Activated naive CD8-positive, alpha-beta T cell treated with anti-CD3 and anti-CD28 coated beads, Interleukin-2, amount 10 ng/mL, durations not matched to agents 7 days and 5 days (primary cell): Measurements from ENCODE around the gene DNAJC16. TPM values are rescaled to one million over a fixed set of nuclear protein-coding genes. Genes with fewer than 3 reads are reported as not detected.
"Not testable (repeated sequence)": the region's sequence is repeated elsewhere in the genome, so short reads cannot be mapped to it uniquely, and the experiment has no call there.

Experiments used
- ATAC-seq: fragments of 150-1000 bp; cut with Tn5 transposase; one replicate; pipeline ENCODE4 v1.10.0; 2021; ENCODE audit warnings: low read depth, moderate library complexity
- POLR2A ChIA-PET: fragments of 350-600 bp; sonication (Branson Sonifier 250); formaldehyde crosslinking; loops from one replicate; lab custom pipeline; 2021; ENCODE audit warnings: antibody characterized with exemption; lab: Charles Lee
- DNase-seq: peaks from one replicate; pipeline ENCODE4 v3.0.0; 2021
- H3K27ac Mint-ChIP-seq: one replicate; pipeline ENCODE4 v1.8.0; 2022; ENCODE audit warnings: mild to moderate bottlenecking, mixed read lengths
- H3K27me3 Mint-ChIP-seq: one replicate; pipeline ENCODE4 v1.8.0; 2022; ENCODE audit warnings: mild to moderate bottlenecking, moderate library complexity, mixed read lengths
- H3K36me3 Mint-ChIP-seq: one replicate; pipeline ENCODE4 v1.8.0; 2021; ENCODE audit warnings: mild to moderate bottlenecking, mixed read lengths
- H3K4me1 Mint-ChIP-seq: one replicate; pipeline ENCODE4 v1.8.0; 2021; ENCODE audit warnings: mixed read lengths
- H3K4me3 Mint-ChIP-seq: one replicate; pipeline ENCODE4 v1.8.0; 2022; ENCODE audit warnings: mild to moderate bottlenecking, moderate library complexity, mixed read lengths
- H3K9me3 Mint-ChIP-seq: one replicate; pipeline ENCODE4 v1.8.0; 2021; ENCODE audit warnings: mixed read lengths
- total RNA-seq, 2 experiments: library from RNA; stranded (reverse); gene quantifications; one replicate each; pipeline ENCODE4 v1.2.3, GENCODE V29; 2021

The DNAJC16 gene
- total RNA-seq: 10 to 100 TPM; 15.7 to 18.9 TPM

DNA sequence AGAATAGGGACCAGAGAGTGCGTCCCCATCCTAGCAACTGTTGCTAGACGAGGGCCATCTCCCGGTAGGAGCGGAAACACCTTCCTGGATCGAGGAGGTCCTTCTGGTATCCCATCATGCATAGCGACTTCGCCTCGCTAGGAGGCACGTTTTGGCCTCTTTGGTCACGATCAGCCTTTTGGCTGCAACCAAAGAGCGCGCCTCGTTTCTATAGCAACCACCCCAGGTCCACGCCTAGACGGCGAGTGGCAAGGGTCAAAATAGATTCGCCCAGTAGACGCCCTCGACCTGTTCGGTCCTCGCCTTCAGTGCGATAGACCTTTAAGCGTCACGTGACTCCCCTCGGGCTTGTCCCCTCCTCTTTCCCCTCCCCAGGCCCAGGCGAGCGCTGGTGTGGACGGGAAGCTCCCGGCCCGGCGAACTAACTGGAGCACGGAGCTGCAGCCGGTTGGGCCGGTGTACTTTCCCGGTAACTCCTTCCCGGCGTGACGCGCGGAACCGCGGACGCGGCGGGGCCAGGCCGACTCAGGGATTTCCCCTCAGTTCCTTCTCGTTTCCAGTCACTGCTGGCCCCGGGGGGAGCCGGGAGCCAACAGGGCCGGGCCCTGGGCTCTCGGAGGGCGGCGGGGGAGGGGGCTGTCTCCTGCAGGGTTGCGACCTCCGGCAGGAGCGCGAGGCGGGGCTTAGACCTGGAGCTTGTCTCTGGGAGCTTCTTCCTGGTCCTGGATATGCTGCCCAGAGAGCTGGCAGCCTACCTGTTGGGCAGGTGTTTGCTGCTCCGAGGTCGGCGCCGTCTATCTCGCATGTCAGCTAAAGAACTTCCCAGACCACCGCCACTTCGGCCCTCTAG lies at the start of gene DNAJC16:
TSS of gene DNAJC16 (plus strand) at position 359 of the 850 bp plus-strand sequence. CDS start 2,258 bp downstream, outside the sequence.
- Mint-ChIP-seq H3K4me1 (peaks cover 38% of the 10 kb centered on the region), H3K27me3 (no peaks in the 10 kb centered on the region)
- ATAC-seq: peak; percentile 65

DNA sequence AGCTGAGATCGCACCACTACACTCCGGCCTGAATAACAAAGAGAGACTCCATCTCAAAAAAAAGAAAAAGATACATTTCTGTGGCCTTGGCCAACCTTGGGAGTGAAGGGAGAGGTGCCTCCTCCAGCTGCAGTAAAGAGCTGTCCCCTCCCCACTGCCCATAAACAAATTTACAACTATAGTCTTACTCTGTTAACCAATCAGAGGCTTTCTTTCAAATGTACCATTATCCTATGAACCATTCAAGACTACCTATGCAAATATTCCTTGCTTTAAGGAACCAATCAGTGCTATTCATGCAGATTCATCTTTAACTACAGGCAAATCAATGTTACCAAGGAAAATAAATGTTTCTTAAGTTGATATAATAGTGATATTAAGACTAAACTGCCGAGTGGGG lies 49.7 kb upstream of the DNAJC16 start:
- H3K27ac Mint-ChIP-seq: no peak overlapping the region
- H3K36me3 Mint-ChIP-seq: no peaks in the 10 kb centered on the region
- no peak overlapping the region for H3K4me3 Mint-ChIP-seq
- no peaks in the 10 kb centered on the region for H3K4me1 Mint-ChIP-seq
- DNase-seq (no peak), ATAC-seq (no peak)
- H3K27me3 Mint-ChIP-seq: no peaks in the 10 kb centered on the region
- no peaks in the 10 kb centered on the region for H3K9me3 Mint-ChIP-seq
- POLR2A ChIA-PET: no interaction called here

More for the DNA sequence above, at the start of gene DNAJC16:
- peak within 1 kb of the TSS; percentile 100 for H3K27ac Mint-ChIP-seq
- H3K4me3 Mint-ChIP-seq: peak within 1 kb of the TSS; percentile 93
- H3K36me3 Mint-ChIP-seq: peaks cover 1% of the 10 kb centered on the region
- POLR2A ChIA-PET: interaction anchor here (0.6 to 3.2 kb wide), 7 partner anchors 13 to 307 kb away, joined by 3 to 13 read pairs (median 3); partner anchors contain the start of gene DDI2
- H3K9me3 Mint-ChIP-seq: no peaks in the 10 kb centered on the region
- peak; percentile 93 for DNase-seq

GRCh38 chr1:15477646-15478212 lies 48.9 kb upstream of the DNAJC16 start:
- H3K9me3 Mint-ChIP-seq: no peaks in the 10 kb centered on the region
- no peak for ATAC-seq
- DNase-seq: no peak
- no peak overlapping the region for H3K27ac Mint-ChIP-seq
- H3K4me1 Mint-ChIP-seq: no peaks in the 10 kb centered on the region
- no peaks in the 10 kb centered on the region for H3K36me3 Mint-ChIP-seq
- no peak overlapping the region for H3K4me3 Mint-ChIP-seq
- H3K27me3 Mint-ChIP-seq: no peaks in the 10 kb centered on the region
- POLR2A ChIA-PET: no interaction called here

DNA sequence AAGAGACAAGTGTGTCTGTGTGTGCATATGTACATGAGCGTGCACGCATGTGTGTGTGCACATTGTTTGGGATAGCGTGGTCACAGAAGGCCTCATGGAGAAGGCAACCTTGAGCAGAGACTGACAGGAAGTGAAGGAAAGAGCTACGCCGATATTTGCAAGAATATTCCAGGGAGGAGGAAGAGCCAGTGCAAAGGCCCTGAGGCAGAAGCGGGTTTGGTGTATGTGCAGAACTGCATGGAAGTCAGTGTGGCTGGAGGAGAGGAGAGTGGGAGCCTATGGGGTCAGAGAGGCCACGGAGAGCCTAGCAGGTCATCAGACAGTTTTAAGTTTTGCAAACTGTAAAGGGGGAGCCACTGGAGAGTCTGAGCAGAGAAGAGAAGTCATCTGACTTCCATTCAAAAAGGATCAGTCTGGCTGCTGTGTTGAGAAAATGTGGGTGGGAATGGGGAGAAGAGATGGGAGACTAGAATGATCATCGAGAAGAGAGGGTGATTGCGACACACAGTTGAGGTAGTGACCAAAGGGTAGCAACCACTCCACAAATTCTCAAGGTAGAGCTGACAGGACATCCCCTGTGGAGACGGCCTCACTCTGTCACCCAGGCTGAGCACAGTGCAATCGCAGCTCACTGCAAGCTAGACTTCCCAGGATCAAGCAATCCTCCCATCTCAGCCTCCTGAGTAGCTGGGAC lies 46.8 kb upstream of the DNAJC16 start:
- POLR2A ChIA-PET: no interaction called here
- no peaks in the 10 kb centered on the region for H3K4me1 Mint-ChIP-seq
- H3K36me3 Mint-ChIP-seq: no peaks in the 10 kb centered on the region
- no peaks in the 10 kb centered on the region for H3K27me3 Mint-ChIP-seq
- no peak overlapping the region for H3K27ac Mint-ChIP-seq
- ATAC-seq (no peak), DNase-seq (no peak)
- H3K4me3 Mint-ChIP-seq: no peak overlapping the region
- no peaks in the 10 kb centered on the region for H3K9me3 Mint-ChIP-seq

DNA sequence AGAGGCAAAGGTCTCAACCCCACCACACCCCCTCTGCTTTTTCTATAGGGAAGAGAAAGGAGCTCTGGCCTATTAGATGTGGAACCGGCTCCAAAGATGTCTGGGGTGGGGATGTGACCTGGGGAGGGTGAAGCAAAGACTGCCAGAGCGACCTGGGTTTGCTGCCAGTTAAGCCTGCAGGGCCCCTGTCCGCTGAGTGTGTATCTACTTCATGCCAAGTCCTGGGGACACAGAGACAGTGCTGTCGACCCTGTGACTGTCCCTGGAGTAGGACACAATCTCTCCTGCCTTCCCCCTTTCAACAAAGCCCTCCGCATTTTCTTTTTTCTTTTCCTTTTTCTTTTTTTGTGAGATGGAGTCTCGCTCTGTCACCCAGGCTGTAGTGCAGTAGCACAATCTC lies 44.2 kb upstream of the DNAJC16 start:
- ATAC-seq, H3K36me3 Mint-ChIP-seq, H3K4me3 Mint-ChIP-seq, DNase-seq, H3K4me1 Mint-ChIP-seq, H3K27ac Mint-ChIP-seq, H3K27me3 Mint-ChIP-seq, POLR2A ChIA-PET, H3K9me3 Mint-ChIP-seq: not testable (repeated sequence)

- DNase-seq, H3K4me3 Mint-ChIP-seq, H3K27ac Mint-ChIP-seq, H3K27me3 Mint-ChIP-seq, H3K4me1 Mint-ChIP-seq, H3K9me3 Mint-ChIP-seq, H3K36me3 Mint-ChIP-seq, POLR2A ChIA-PET, ATAC-seq: not testable (repeated sequence)
These were observed 43.6 kb upstream of the DNAJC16 start for GRCh38 chr1:15482983-15483543.

GRCh38 chr1:15483971-15484370 lies 42.7 kb upstream of the DNAJC16 start:
- Mint-ChIP-seq H3K4me1 (no peaks in the 10 kb centered on the region), H3K36me3 (peaks cover 8% of the 10 kb centered on the region), H3K27me3 (no peaks in the 10 kb centered on the region), H3K27ac (no peak overlapping the region), H3K4me3 (no peak overlapping the region), H3K9me3 (no peaks in the 10 kb centered on the region)
- DNase-seq (no peak), ATAC-seq (no peak)
- POLR2A ChIA-PET: no interaction called here

GRCh38 chr1:15484443-15484842 lies 42.2 kb upstream of the DNAJC16 start:
- ATAC-seq, H3K27ac Mint-ChIP-seq, H3K36me3 Mint-ChIP-seq, POLR2A ChIA-PET, DNase-seq, H3K4me1 Mint-ChIP-seq, H3K4me3 Mint-ChIP-seq, H3K27me3 Mint-ChIP-seq, H3K9me3 Mint-ChIP-seq: not testable (repeated sequence)

- Mint-ChIP-seq H3K27ac (no peak overlapping the region), H3K36me3 (peaks cover 9% of the 10 kb centered on the region), H3K27me3 (no peaks in the 10 kb centered on the region), H3K4me3 (no peak overlapping the region), H3K9me3 (no peaks in the 10 kb centered on the region), H3K4me1 (no peaks in the 10 kb centered on the region)
- no peak for DNase-seq
- POLR2A ChIA-PET: no interaction called here
- ATAC-seq: no peak
These were observed 41.0 kb upstream of the DNAJC16 start for GRCh38 chr1:15485636-15486035.

DNA sequence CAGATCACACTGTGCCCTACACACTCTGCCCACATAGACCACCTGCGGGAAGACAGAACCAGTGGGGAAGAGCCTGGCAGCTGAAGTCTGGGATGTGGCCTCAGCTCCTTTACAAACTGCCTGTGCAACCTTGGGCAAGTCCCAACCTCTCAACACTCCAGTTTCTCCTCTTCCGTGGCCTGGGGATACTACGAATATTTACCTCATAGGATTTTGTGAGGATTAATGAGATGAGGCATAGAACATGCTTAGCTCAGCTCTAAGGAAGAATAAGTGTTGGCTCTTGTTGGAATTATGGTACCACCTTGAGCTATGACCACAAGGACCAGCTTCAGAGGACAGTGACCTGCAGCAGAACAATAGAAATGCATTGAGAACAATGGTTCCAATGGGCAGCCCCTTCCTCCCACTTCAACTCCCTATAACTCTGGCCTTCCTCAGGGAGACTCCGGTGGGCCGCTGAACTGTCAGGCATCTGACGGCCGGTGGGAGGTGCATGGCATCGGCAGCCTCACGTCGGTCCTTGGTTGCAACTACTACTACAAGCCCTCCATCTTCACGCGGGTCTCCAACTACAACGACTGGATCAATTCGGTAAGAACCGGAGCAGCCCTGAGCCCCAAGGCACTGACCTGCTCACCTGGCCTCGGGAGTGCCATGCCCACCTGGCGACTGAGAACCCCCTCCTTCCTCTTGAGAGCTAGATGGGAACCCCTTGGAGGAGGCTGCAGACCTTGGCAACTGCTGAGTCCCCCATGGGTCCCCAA lies 39.6 kb upstream of the DNAJC16 start:
- ATAC-seq, H3K4me1 Mint-ChIP-seq, H3K27ac Mint-ChIP-seq, POLR2A ChIA-PET, DNase-seq, H3K27me3 Mint-ChIP-seq, H3K36me3 Mint-ChIP-seq, H3K9me3 Mint-ChIP-seq, H3K4me3 Mint-ChIP-seq: not testable (repeated sequence)

DNA sequence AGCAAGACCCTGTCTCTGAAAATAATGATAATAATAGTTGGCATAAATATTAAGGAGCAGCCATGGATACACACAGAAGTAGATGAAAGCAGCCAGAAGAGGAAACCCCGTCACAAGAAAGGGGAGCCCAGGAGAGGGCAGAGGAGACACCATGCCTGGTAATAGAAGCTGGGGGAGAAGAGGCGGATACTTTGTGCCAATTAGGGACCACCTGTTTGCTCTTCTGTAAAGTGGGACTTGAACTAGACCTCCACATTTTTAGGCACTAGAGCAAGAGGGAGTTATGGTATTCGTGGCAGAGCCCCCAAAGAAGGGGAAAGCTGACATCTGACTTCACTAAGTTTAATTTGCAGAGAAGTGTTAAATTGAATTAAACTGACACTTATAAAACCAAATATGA lies 38.3 kb upstream of the DNAJC16 start:
- no peak overlapping the region for H3K4me3 Mint-ChIP-seq
- H3K27me3 Mint-ChIP-seq: no peaks in the 10 kb centered on the region
- POLR2A ChIA-PET: no interaction called here
- no peak for DNase-seq
- ATAC-seq: no peak
- no peaks in the 10 kb centered on the region for H3K9me3 Mint-ChIP-seq
- peaks cover 9% of the 10 kb centered on the region for H3K36me3 Mint-ChIP-seq
- H3K4me1 Mint-ChIP-seq: peaks cover 6% of the 10 kb centered on the region
- H3K27ac Mint-ChIP-seq: no peak overlapping the region

DNA sequence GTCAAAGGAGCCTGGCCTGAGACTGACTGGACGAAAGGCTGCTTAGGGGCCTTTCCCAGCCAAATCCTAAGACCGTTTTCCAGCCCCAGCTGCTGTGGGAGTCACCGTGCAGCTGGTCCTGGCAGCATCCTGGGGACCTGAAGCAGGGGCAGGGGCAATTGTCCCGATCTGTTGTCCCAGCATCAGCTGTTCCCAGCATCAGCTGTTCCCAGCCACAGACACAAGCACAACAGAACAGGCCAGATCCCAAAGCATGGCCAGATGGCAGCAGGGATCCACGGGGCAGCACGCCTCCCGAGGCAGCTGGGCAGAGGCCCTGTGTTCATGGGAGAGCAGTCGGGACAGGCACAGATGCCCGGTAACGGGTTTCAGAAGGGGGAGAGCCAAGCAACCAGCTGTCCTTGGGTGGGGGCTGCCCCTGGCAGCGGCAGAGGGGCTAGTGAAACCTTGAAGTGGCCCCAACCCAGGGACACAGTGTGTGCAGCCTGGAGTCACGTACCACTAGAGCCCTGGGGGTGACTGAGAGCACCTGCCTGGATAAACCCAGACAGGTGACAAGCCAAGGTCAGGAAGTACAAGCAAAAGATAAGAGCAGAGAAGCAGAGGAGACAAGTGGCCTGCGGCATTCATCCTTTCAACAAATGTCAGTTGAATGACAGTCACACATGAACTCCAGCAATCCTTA lies 37.5 kb upstream of the DNAJC16 start:
- H3K27ac Mint-ChIP-seq: no peak overlapping the region
- H3K4me1 Mint-ChIP-seq: peaks cover 6% of the 10 kb centered on the region
- H3K36me3 Mint-ChIP-seq: peaks cover 9% of the 10 kb centered on the region
- no peaks in the 10 kb centered on the region for H3K9me3 Mint-ChIP-seq
- ATAC-seq (no peak), DNase-seq (no peak)
- H3K27me3 Mint-ChIP-seq: no peaks in the 10 kb centered on the region
- POLR2A ChIA-PET: no interaction called here
- H3K4me3 Mint-ChIP-seq: no peak overlapping the region
